Astrocyte (in vitro differentiated cells and primary cell): ENCODE results near the gene RNF214. TPM values are rescaled to one million over a fixed set of nuclear protein-coding genes. Genes with fewer than 3 reads are reported as not detected.

Experiments
- DNase-seq: peaks from one replicate; pipeline ENCODE4 v3.0.0-alpha.2; 2010; ENCODE audit warnings: low read depth
- FAIRE-seq: peaks from 2 replicates; lab custom pipeline; 2011; peaks lifted over from hg19 to GRCh38; lab: Jason Lieb, UNC
- H2AFZ ChIP-seq: 2 replicates; pipeline ENCODE4 v1.6.0; 2012; ENCODE audit warnings: low read depth, low read length, inconsistent platforms
- H3K27ac ChIP-seq: 2 replicates; pipeline ENCODE4 v1.5.1; 2011; ENCODE audit warnings: low read depth, low read length, inconsistent platforms
- H3K27me3 ChIP-seq: 2 replicates; pipeline ENCODE4 v1.6.0; 2011; ENCODE audit warnings: low read length, inconsistent platforms; ENCODE audit not compliant: insufficient read depth
- H3K36me3 ChIP-seq: 2 replicates; pipeline ENCODE4 v1.5.1; 2011; ENCODE audit warnings: low read length, inconsistent platforms; ENCODE audit not compliant: insufficient read depth
- H3K4me1 ChIP-seq: 2 replicates; pipeline ENCODE4 v1.5.1; 2011; ENCODE audit warnings: low read length, inconsistent platforms; ENCODE audit not compliant: insufficient read depth
- H3K4me2 ChIP-seq: 2 replicates; pipeline ENCODE4 v1.6.0; 2012; ENCODE audit warnings: low read length, inconsistent platforms
- H3K4me3 ChIP-seq: 2 replicates; pipeline ENCODE4 v1.5.1; 2011; ENCODE audit warnings: low read depth, mild to moderate bottlenecking, low read length, inconsistent platforms; ENCODE audit not compliant: insufficient read depth
- H3K79me2 ChIP-seq: 2 replicates; pipeline ENCODE4 v1.6.0; 2012; ENCODE audit warnings: mild to moderate bottlenecking, low read length, inconsistent platforms; ENCODE audit not compliant: insufficient read depth
- H3K9ac ChIP-seq: 2 replicates; pipeline ENCODE4 v1.6.0; 2012; ENCODE audit warnings: mild to moderate bottlenecking, low read length, inconsistent platforms
- H3K9me3 ChIP-seq: 2 replicates; pipeline ENCODE4 v1.5.1; 2012; ENCODE audit warnings: low read depth, mild to moderate bottlenecking, low read length, inconsistent platforms; ENCODE audit not compliant: insufficient read depth
- H4K20me1 ChIP-seq: 2 replicates; pipeline ENCODE4 v1.6.0; 2012; ENCODE audit warnings: low read length, inconsistent platforms; ENCODE audit not compliant: insufficient read depth
- H3K27ac Mint-ChIP-seq: one replicate; pipeline ENCODE4 v1.8.0; 2021; ENCODE audit warnings: mild to moderate bottlenecking, mixed read lengths; ENCODE audit not compliant: unreplicated experiment
- H3K27me3 Mint-ChIP-seq: one replicate; pipeline ENCODE4 v1.8.0; 2021; ENCODE audit warnings: low read depth, mixed read lengths; ENCODE audit not compliant: unreplicated experiment
- H3K36me3 Mint-ChIP-seq: one replicate; pipeline ENCODE4 v1.8.0; 2021; ENCODE audit warnings: low read depth, mixed read lengths; ENCODE audit not compliant: unreplicated experiment
- H3K4me1 Mint-ChIP-seq: one replicate; pipeline ENCODE4 v1.8.0; 2021; ENCODE audit warnings: low read depth, mixed read lengths; ENCODE audit not compliant: unreplicated experiment
- H3K4me3 Mint-ChIP-seq: one replicate; pipeline ENCODE4 v1.8.0; 2021; ENCODE audit warnings: mild to moderate bottlenecking, moderate library complexity, mixed read lengths; ENCODE audit not compliant: unreplicated experiment
- H3K9me3 Mint-ChIP-seq: one replicate; pipeline ENCODE4 v1.8.0; 2021; ENCODE audit warnings: mild to moderate bottlenecking, mixed read lengths; ENCODE audit not compliant: unreplicated experiment
- CTCF ChIP-seq: IDR thresholded peaks from 2 replicates; pipeline ENCODE4 v1.5.1; 2011; ENCODE audit warnings: low read depth, mild to moderate bottlenecking, inconsistent platforms, low read length, moderate library complexity; ENCODE audit not compliant: insufficient read depth
- EZH2 ChIP-seq: IDR thresholded peaks from 2 replicates; pipeline ENCODE4 v1.6.1; 2012; ENCODE audit warnings: mild to moderate bottlenecking, low read length, inconsistent platforms; ENCODE audit not compliant: insufficient read depth
- total RNA-seq: library from RNA; stranded (reverse); gene quantifications from 2 replicates; pipeline ENCODE4 v1.2.1, GENCODE V29; 2021

RNF214 gene
- total RNA-seq, 1 donor from 2014 or later, result 23.6 TPM

GRCh38 chr11:117334896-117335295 is 102.4 kb downstream of the RNF214 start:
- no peak for FAIRE-seq
- Histone ChIP-seq H3K27ac (no peak overlapping the region), H2AFZ (no peak overlapping the region), H3K4me1 (no peaks in the 10 kb centered on the region), H4K20me1 (peaks cover 25% of the 10 kb centered on the region), H3K9ac (no peak overlapping the region), H3K4me3 (no peak overlapping the region), H3K27me3 (no peaks in the 10 kb centered on the region), H3K4me2 (no peak overlapping the region), H3K9me3 (no peaks in the 10 kb centered on the region), H3K36me3 (peaks cover 27% of the 10 kb centered on the region), H3K79me2 (peaks cover 36% of the 10 kb centered on the region)
- peaks cover 2% of the 10 kb centered on the region for H3K9me3 Mint-ChIP-seq
- no peak overlapping the region for H3K27ac Mint-ChIP-seq
- H3K4me3 Mint-ChIP-seq, result no peak overlapping the region
- DNase-seq, result no peak
- H3K27me3 Mint-ChIP-seq, result no peaks in the 10 kb centered on the region
- peaks cover 5% of the 10 kb centered on the region for H3K4me1 Mint-ChIP-seq
- TF ChIP-seq CTCF, result no peak
- TF ChIP-seq EZH2, result no peak
- H3K36me3 Mint-ChIP-seq, result peaks cover 25% of the 10 kb centered on the region

- Mint-ChIP-seq H3K9me3 (peaks cover 2% of the 10 kb centered on the region), H3K27me3 (no peaks in the 10 kb centered on the region), H3K4me1 (peaks cover 2% of the 10 kb centered on the region), H3K36me3 (peaks cover 28% of the 10 kb centered on the region), H3K27ac (no peak overlapping the region), H3K4me3 (no peak overlapping the region)
- FAIRE-seq, result no peak
- Histone ChIP-seq H3K4me2 (no peak overlapping the region), H3K4me1 (no peaks in the 10 kb centered on the region), H2AFZ (no peak overlapping the region), H3K36me3 (peaks cover 28% of the 10 kb centered on the region), H3K4me3 (no peak overlapping the region), H3K9ac (no peak overlapping the region), H4K20me1 (peaks cover 27% of the 10 kb centered on the region), H3K27me3 (no peaks in the 10 kb centered on the region), H3K79me2 (peaks cover 31% of the 10 kb centered on the region), H3K27ac (no peak overlapping the region), H3K9me3 (no peaks in the 10 kb centered on the region)
- DNase-seq, result no peak
- TF ChIP-seq EZH2 (no peak), CTCF (no peak)
Measured at GRCh38 chr11:117335399-117335798, 102.9 kb downstream of the RNF214 start.

Other genes starting within 250 kb of the RNF214 start
- gene SIK3, start 134.2 kb upstream of the RNF214 start, total RNA-seq, result 31.8 and 34.4 TPM in 2 replicates
- gene PAFAH1B2, start 88.4 kb upstream of the RNF214 start, total RNA-seq, result 139 and 142 TPM in 2 replicates
- 54.8 and 55.8 TPM in 2 replicates for gene SIDT2, start 53.9 kb upstream of the RNF214 start, total RNA-seq
- gene TAGLN, start 33.3 kb upstream of the RNF214 start, total RNA-seq, result 3,676 and 4,004 TPM in 2 replicates
- gene PCSK7, start 598 bp upstream of the RNF214 start, total RNA-seq, result 43.6 and 53.3 TPM in 2 replicates
- gene BACE1-AS, start 58.7 kb downstream of the RNF214 start, total RNA-seq, result 6.7 and 6.8 TPM in 2 replicates
- gene BACE1, start 83.6 kb downstream of the RNF214 start, total RNA-seq, result 32.6 and 37.2 TPM in 2 replicates
- 36.1 and 40.5 TPM in 2 replicates for gene CEP164, start 95.2 kb downstream of the RNF214 start, total RNA-seq